GM12891 (cell line): ENCODE results near the gene MTCL1.

Source experiments
- PAX5 ChIP-seq: IDR thresholded peaks from 2 replicates; pipeline ENCODE4 v1.6.1; 2011; ENCODE audit warnings: low read length, moderate library complexity, mild to moderate bottlenecking; ENCODE audit not compliant: insufficient read depth, severe bottlenecking
- POLR2A ChIP-seq: IDR thresholded peaks from 2 replicates; pipeline ENCODE4 v1.6.1; 2011; ENCODE audit warnings: low read depth, low read length, control low read depth
- POLR2AphosphoS5 ChIP-seq: IDR thresholded peaks from 2 replicates; pipeline ENCODE4 v1.6.1; 2011; ENCODE audit warnings: low read depth, low read length, control low read depth
- POU2F2 ChIP-seq: IDR thresholded peaks from 2 replicates; pipeline ENCODE4 v1.6.1; 2011; ENCODE audit warnings: low read depth, mild to moderate bottlenecking, control low read depth, low read length, moderate library complexity
- SPI1 ChIP-seq: IDR thresholded peaks from 2 replicates; pipeline ENCODE4 v1.6.1; 2011; ENCODE audit warnings: low read depth, low read length, control low read depth
- TAF1 ChIP-seq: IDR thresholded peaks from 2 replicates; pipeline ENCODE4 v1.6.1; 2011; ENCODE audit warnings: low read depth, low read length, control low read depth

DNA sequence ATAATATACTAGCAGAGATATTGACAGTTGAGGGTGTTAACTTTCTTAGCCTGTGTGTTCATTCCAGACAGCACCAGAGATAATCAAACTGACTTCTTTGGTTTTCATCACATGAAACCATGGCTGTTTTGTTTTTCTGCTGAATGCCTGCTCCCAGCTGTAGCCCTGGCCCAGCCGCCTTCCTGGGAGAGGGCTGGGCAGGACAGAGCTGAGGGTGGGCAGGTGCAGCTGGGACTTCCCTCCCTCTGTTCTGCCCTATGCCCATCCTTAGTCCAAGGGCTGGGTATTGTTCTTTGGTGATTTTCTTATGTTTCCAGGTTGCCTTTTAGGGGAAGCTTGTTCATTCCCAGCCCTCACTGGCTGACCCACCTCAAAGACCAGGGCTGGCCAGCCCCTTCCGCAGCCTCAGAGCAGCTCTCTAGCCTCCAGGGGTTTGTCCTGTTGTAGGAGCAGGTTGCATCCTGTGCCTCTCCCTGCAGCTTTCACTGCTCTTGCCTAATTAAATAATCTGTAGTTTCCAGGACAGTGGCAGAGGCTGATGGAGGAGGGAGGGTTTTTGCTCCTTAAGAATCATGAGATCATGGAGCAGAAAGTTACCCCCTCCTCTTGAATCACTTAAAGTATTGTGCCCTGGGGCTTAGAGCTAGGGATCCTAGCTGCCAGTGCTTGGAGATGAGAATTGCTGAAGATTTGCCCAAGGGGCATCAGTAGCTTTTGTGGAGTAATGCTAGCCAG, 61.4 kb downstream of the MTCL1 start:
- TF ChIP-seq POLR2AphosphoS5 (no peak), POLR2A (no peak), TAF1 (no peak), SPI1 (no peak), POU2F2 (no peak), PAX5 (no peak)
